HepG2 (cell line): Measurements from ENCODE around the gene DHCR7. TPM values are rescaled to one million over a fixed set of nuclear protein-coding genes. Genes with fewer than 3 reads are reported as not detected.
A peak's percentile ranks its signal among the peaks of the same experiment; 100 is the strongest.

Experiments used
- ATM ChIP-seq: fragments of 450-650 bp; IDR thresholded peaks from 2 replicates; pipeline ENCODE4 v1.7.1; 2017; ENCODE audit warnings: mild to moderate bottlenecking, borderline replicate concordance
- CBFB ChIP-seq: sonication (generic); formaldehyde crosslinking; IDR thresholded peaks from 2 replicates; pipeline ENCODE4 v1.4.0; 2020; ENCODE audit warnings: missing genetic modification reagents
- CEBPB ChIP-seq: IDR thresholded peaks from 2 replicates; pipeline ENCODE4 v1.6.1; 2011; ENCODE audit warnings: low read depth, low read length, improper control_type of control experiment, borderline replicate concordance
- CREBL2 ChIP-seq: sonication (generic); formaldehyde crosslinking; IDR thresholded peaks from 2 replicates; pipeline ENCODE4 v1.8.1; 2023; ENCODE audit warnings: missing genetic modification reagents, mild to moderate bottlenecking, borderline replicate concordance
- ESRRA ChIP-seq: sonication (generic); formaldehyde crosslinking; IDR thresholded peaks from 2 replicates; pipeline ENCODE4 v1.5.1; 2020; ENCODE audit warnings: mild to moderate bottlenecking, low read depth, missing genetic modification reagents
- FOXK2 ChIP-seq: fragments of 450-650 bp; IDR thresholded peaks from 2 replicates; pipeline ENCODE4 v1.6.1; 2016
- HNRNPUL1 ChIP-seq: fragments of 200-400 bp; formaldehyde crosslinking; IDR thresholded peaks from 2 replicates; pipeline ENCODE4 v1.6.1; 2017; ENCODE audit warnings: low read depth, mild to moderate bottlenecking, low read length, moderate library complexity
- KLF9 ChIP-seq: IDR thresholded peaks from 2 replicates; pipeline ENCODE4 v1.6.1; 2016; ENCODE audit warnings: low read depth
- MED1 ChIP-seq: sonication (generic); formaldehyde crosslinking; IDR thresholded peaks from 2 replicates; pipeline ENCODE4 v1.4.0; 2020; ENCODE audit warnings: missing genetic modification reagents
- MZF1 ChIP-seq: sonication (generic); formaldehyde crosslinking; IDR thresholded peaks from 2 replicates; pipeline ENCODE4 v1.8.1; 2023; ENCODE audit warnings: mild to moderate bottlenecking, missing genetic modification reagents, borderline replicate concordance
- NFRKB ChIP-seq: fragments of 450-650 bp; IDR thresholded peaks from 2 replicates; pipeline ENCODE4 v1.6.1; 2017
- NR1H2 ChIP-seq: sonication (generic); formaldehyde crosslinking; IDR thresholded peaks from 2 replicates; pipeline ENCODE4 v1.8.1; 2022; ENCODE audit warnings: low read depth, missing genetic modification reagents, borderline replicate concordance
- PAX8 ChIP-seq: sonication (generic); formaldehyde crosslinking; IDR thresholded peaks from 2 replicates; pipeline ENCODE4 v1.8.0; 2022; ENCODE audit warnings: mild to moderate bottlenecking, missing genetic modification reagents, borderline replicate concordance
- SIN3A ChIP-seq: IDR thresholded peaks from 2 replicates; pipeline ENCODE4 v1.6.1; 2011; ENCODE audit warnings: low read depth, mild to moderate bottlenecking, control low read depth, low read length, borderline replicate concordance
- SNRNP70 ChIP-seq: fragments of 200-400 bp; formaldehyde crosslinking; IDR thresholded peaks from 2 replicates; pipeline ENCODE4 v1.6.1; 2017; ENCODE audit warnings: mild to moderate bottlenecking, low read depth, low read length, moderate library complexity
- TSC22D2 ChIP-seq: sonication (generic); formaldehyde crosslinking; IDR thresholded peaks from 2 replicates; pipeline ENCODE4 v1.5.1; 2020; ENCODE audit warnings: missing genetic modification reagents, mild to moderate bottlenecking, borderline replicate concordance
- ZBTB1 ChIP-seq: sonication (generic); formaldehyde crosslinking; IDR thresholded peaks from 2 replicates; pipeline ENCODE4 v1.4.0; 2020; ENCODE audit warnings: missing genetic modification reagents, borderline replicate concordance
- ZBTB25 ChIP-seq: IDR thresholded peaks from 2 replicates; pipeline ENCODE4 v1.6.1; 2018; ENCODE audit warnings: missing genetic modification reagents
- ZBTB49 ChIP-seq: sonication (generic); formaldehyde crosslinking; IDR thresholded peaks from 2 replicates; pipeline ENCODE4 v1.4.0; 2020; ENCODE audit warnings: missing genetic modification reagents, borderline replicate concordance
- ZGPAT ChIP-seq: IDR thresholded peaks from 2 replicates; pipeline ENCODE4 v1.6.1; 2016; ENCODE audit warnings: mild to moderate bottlenecking
- ZMYM4 ChIP-seq: sonication (generic); formaldehyde crosslinking; IDR thresholded peaks from 2 replicates; pipeline ENCODE4 v1.8.1; 2023; ENCODE audit warnings: mild to moderate bottlenecking, missing genetic modification reagents
- ZNF124 ChIP-seq: sonication (generic); formaldehyde crosslinking; IDR thresholded peaks from 2 replicates; pipeline ENCODE4 v1.4.0; 2020; ENCODE audit warnings: missing genetic modification reagents
- ZNF17 ChIP-seq: sonication (generic); formaldehyde crosslinking; IDR thresholded peaks from 2 replicates; pipeline ENCODE4 v1.5.0; 2020; ENCODE audit warnings: mild to moderate bottlenecking, missing genetic modification reagents
- ZNF282 ChIP-seq: fragments of 450-650 bp; IDR thresholded peaks from 2 replicates; pipeline ENCODE4 v1.6.1; 2018; ENCODE audit not compliant: partially characterized antibody
- ZNF326 ChIP-seq: sonication (generic); formaldehyde crosslinking; IDR thresholded peaks from 2 replicates; pipeline ENCODE4 v1.4.0; 2020; ENCODE audit warnings: missing genetic modification reagents, borderline replicate concordance
- ZNF484 ChIP-seq: sonication (generic); formaldehyde crosslinking; IDR thresholded peaks from 2 replicates; pipeline ENCODE4 v1.5.1; 2020; ENCODE audit warnings: mild to moderate bottlenecking, low read depth, missing genetic modification reagents, borderline replicate concordance
- ZNF563 ChIP-seq: sonication (generic); formaldehyde crosslinking; IDR thresholded peaks from 2 replicates; pipeline ENCODE4 v1.8.0; 2022; ENCODE audit warnings: mild to moderate bottlenecking, moderate library complexity, missing genetic modification reagents
- polyA plus RNA-seq, 8 experiments: library from polyadenylated mRNA; depleted of rRNA in 3 of 8; stranded (reverse) in 7 of 8; unstranded in 1 of 8; fragments of >200 nt; fragmentation: Illumina TruSeq in 4 of 8; extraction: Trizol in 4 of 8; gene quantifications; 2 replicates each; pipeline versions ENCODE4 v1.2.1 to v1.2.3, GENCODE V29; 2011 to 2016; ENCODE audit warnings: low read depth in 4 of 8, missing spikeins in 1 of 8, mixed read lengths in 1 of 8; ENCODE audit not compliant: insufficient read depth in 1 of 8
- total RNA-seq, 5 experiments: library from RNA; depleted of rRNA; stranded (reverse); fragments of >200 nt; fragmentation: Illumina TruSeq; extraction: Trizol; gene quantifications; 2 replicates each; pipeline ENCODE4 v1.2.3, GENCODE V29; 2016; ENCODE audit warnings: low read depth in 1 of 5

Gene DHCR7
- total and polyA plus RNA-seq, 2 of the 13 experiments (the other 11 are each of a cell fraction or from before 2014, with no cell fraction given), result 96.0 to 143 TPM

- no peak for TF ChIP-seq ZMYM4 (CRISPR knock-in tag)
- no peak for TF ChIP-seq CREBL2
- 0 out of 2 replicates have a peak, but pooled peaks have one; percentile 35 for TF ChIP-seq SIN3A
- no peak for TF ChIP-seq SNRNP70
- TF ChIP-seq ZBTB25 (CRISPR knock-in tag), result 0 out of 2 replicates have a peak, but pooled peaks have one; percentile 34
- no peak for TF ChIP-seq TSC22D2 (CRISPR knock-in tag)
- TF ChIP-seq KLF9 (CRISPR knock-in tag), result no peak
- TF ChIP-seq ZNF326 (CRISPR knock-in tag), result no peak
- no peak for TF ChIP-seq NR1H2 (CRISPR knock-in tag)
- TF ChIP-seq ZBTB49 (CRISPR knock-in tag), result no peak
- no peak for TF ChIP-seq ATM
- no peak for TF ChIP-seq ESRRA
- TF ChIP-seq ZGPAT (CRISPR knock-in tag), result 0 out of 2 replicates have a peak, but pooled peaks have one; percentile 36
- TF ChIP-seq CBFB, result 0 out of 2 replicates have a peak, but pooled peaks have one; percentile 36
- 0 out of 2 replicates have a peak, but pooled peaks have one; percentile 26 for TF ChIP-seq MED1 (CRISPR knock-in tag)
- TF ChIP-seq ZBTB1 (CRISPR knock-in tag), result no peak
- no peak for TF ChIP-seq ZNF563 (CRISPR knock-in tag)
- TF ChIP-seq FOXK2, result no peak
- TF ChIP-seq HNRNPUL1, result no peak
- TF ChIP-seq ZNF484 (CRISPR knock-in tag), result no peak
- no peak for TF ChIP-seq PAX8 (CRISPR knock-in tag)
- no peak for TF ChIP-seq ZNF17 (CRISPR knock-in tag)
- no peak for TF ChIP-seq NFRKB
- no peak for TF ChIP-seq MZF1 (CRISPR knock-in tag)
- no peak for TF ChIP-seq ZNF282
- no peak for TF ChIP-seq ZNF124 (CRISPR knock-in tag)
- peak; percentile 95 for TF ChIP-seq CEBPB
Observed at GRCh38 chr11:71446942-71447688, 1.1 kb downstream of the DHCR7 start (continued).
